Fibroblast of lung (primary cell): ENCODE measurements around the gene MARF1. TPM values are rescaled to one million over a fixed set of nuclear protein-coding genes. Genes with fewer than 3 reads are reported as not detected.

Experiments used
- DNase-seq, 2 donors: peaks; one replicate each; pipeline versions ENCODE4 v3.0.0 to v3.0.0-alpha.2; 2010; ENCODE audit warnings: low read depth in 2 of 2
- H2AFZ ChIP-seq: 2 replicates; pipeline ENCODE4 v1.5.1; 2012; ENCODE audit warnings: low read length, control low read depth, inconsistent platforms
- H3K27ac ChIP-seq: 2 replicates; pipeline ENCODE4 v1.5.1; 2011; ENCODE audit warnings: low read length, control low read depth; ENCODE audit not compliant: insufficient read depth
- H3K27me3 ChIP-seq: 2 replicates; pipeline ENCODE4 v1.5.1; 2011; ENCODE audit warnings: mild to moderate bottlenecking, low read length; ENCODE audit not compliant: control insufficient read depth, insufficient read depth
- H3K36me3 ChIP-seq: 2 replicates; pipeline ENCODE4 v1.5.1; 2011; ENCODE audit warnings: low read length; ENCODE audit not compliant: control insufficient read depth, insufficient read depth
- H3K4me1 ChIP-seq: 2 replicates; pipeline ENCODE4 v1.5.1; 2011; ENCODE audit warnings: low read length; ENCODE audit not compliant: control insufficient read depth, insufficient read depth; ENCODE audit errors: extremely low read depth
- H3K4me2 ChIP-seq: 2 replicates; pipeline ENCODE4 v1.5.1; 2011; ENCODE audit warnings: low read length, control low read depth; ENCODE audit not compliant: insufficient read depth; ENCODE audit errors: extremely low read depth
- H3K4me3 ChIP-seq, 4 experiments: fragments of 200-600 bp in 1 of 4; sonication (generic) in 1 of 4; replicated peaks in 1 of 4; 2 replicates each; pipeline ENCODE4 v1.5.1; 2011 to 2016; ENCODE audit warnings: low read length in 4 of 4, low read depth in 3 of 4, mild to moderate bottlenecking in 3 of 4, control low read depth in 2 of 4, inconsistent platforms in 1 of 4, mixed read lengths in 1 of 4; ENCODE audit not compliant: insufficient read depth in 1 of 4; ENCODE audit errors: control extremely low read depth in 1 of 4
- H3K79me2 ChIP-seq: 2 replicates; pipeline ENCODE4 v1.5.1; 2012; ENCODE audit warnings: mild to moderate bottlenecking, low read length, inconsistent platforms; ENCODE audit not compliant: control insufficient read depth, insufficient read depth
- H3K9ac ChIP-seq: 2 replicates; pipeline ENCODE4 v1.5.1; 2011; ENCODE audit warnings: mild to moderate bottlenecking, low read length, control low read depth; ENCODE audit not compliant: insufficient read depth
- H3K9me3 ChIP-seq: 2 replicates; pipeline ENCODE4 v1.5.1; 2012; ENCODE audit warnings: low read depth, low read length; ENCODE audit not compliant: control insufficient read depth, insufficient read depth
- H4K20me1 ChIP-seq: 2 replicates; pipeline ENCODE4 v1.5.1; 2011; ENCODE audit warnings: low read length; ENCODE audit not compliant: control insufficient read depth, insufficient read depth; ENCODE audit errors: extremely low read depth
- EZH2 ChIP-seq: IDR thresholded peaks from 2 replicates; pipeline ENCODE4 v1.5.1; 2012; ENCODE audit warnings: low read length, control low read depth, mild to moderate bottlenecking; ENCODE audit errors: missing control alignments
- polyA plus RNA-seq, 2 donors: library from polyadenylated mRNA; depleted of rRNA in 1 of 2; stranded (reverse) in 1 of 2; unstranded in 1 of 2; fragments of >200 nt; gene quantifications; 2 replicates each; pipeline ENCODE4 v1.2.1, GENCODE V29; 2011 to 2012; ENCODE audit warnings: missing spikeins in 1 of 2
- total RNA-seq: library from RNA; depleted of rRNA; stranded (reverse); fragments of >200 nt; gene quantifications from 2 replicates; pipeline ENCODE4 v1.2.1, GENCODE V29; 2014
- TF ChIP-seq, protein P1 (sequence below), 2 donors: IDR thresholded peaks in 1 of 2; conservative IDR thresholded peaks in 1 of 2; 1 replicate in 1 of 2; 2 replicates in 1 of 2; pipeline ENCODE4 v1.5.1; 2011 to 2012; ENCODE audit warnings: low read length in 2 of 2, control low read depth in 1 of 2, inconsistent platforms in 1 of 2, low read depth in 1 of 2, mild to moderate bottlenecking in 1 of 2

Gene MARF1
- total and polyA plus RNA-seq, 2 donors (not counting 1 experiment from before 2014, with no cell fraction given), result 14.6 to 18.8 TPM

DNA sequence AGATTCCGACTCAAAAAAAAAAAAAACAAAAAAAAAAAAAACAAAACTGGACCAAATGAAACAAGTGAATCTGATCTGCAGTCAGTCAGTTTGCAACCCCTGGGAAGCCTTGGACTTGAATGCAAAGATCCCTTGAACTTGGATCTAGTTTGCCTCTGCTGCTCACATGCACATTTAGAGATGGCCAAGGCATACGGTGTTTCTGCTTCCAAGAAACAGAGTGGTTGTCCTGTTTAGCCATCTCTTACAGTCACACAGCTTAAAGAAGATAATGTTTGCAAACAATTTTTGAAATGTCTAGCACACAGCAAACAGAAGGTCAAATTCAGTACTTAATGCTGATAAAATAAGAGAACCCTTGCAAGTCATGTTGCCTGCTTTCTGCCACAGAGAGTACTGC is 11.6 kb upstream of the MARF1 start:
- Histone ChIP-seq H4K20me1 (no peaks in the 10 kb centered on the region), H3K4me1 (peaks cover 13% of the 10 kb centered on the region), H2AFZ (no peak overlapping the region), H3K9me3 (no peaks in the 10 kb centered on the region), H3K27ac (no peak overlapping the region), H3K36me3 (no peaks in the 10 kb centered on the region), H3K4me2 (no peak overlapping the region), H3K27me3 (no peaks in the 10 kb centered on the region), H3K79me2 (peaks cover 57% of the 10 kb centered on the region), H3K9ac (no peak overlapping the region), H3K4me3 (no peak overlapping the region)
- no peak for TF ChIP-seq EZH2
- TF ChIP-seq, protein P1, sequence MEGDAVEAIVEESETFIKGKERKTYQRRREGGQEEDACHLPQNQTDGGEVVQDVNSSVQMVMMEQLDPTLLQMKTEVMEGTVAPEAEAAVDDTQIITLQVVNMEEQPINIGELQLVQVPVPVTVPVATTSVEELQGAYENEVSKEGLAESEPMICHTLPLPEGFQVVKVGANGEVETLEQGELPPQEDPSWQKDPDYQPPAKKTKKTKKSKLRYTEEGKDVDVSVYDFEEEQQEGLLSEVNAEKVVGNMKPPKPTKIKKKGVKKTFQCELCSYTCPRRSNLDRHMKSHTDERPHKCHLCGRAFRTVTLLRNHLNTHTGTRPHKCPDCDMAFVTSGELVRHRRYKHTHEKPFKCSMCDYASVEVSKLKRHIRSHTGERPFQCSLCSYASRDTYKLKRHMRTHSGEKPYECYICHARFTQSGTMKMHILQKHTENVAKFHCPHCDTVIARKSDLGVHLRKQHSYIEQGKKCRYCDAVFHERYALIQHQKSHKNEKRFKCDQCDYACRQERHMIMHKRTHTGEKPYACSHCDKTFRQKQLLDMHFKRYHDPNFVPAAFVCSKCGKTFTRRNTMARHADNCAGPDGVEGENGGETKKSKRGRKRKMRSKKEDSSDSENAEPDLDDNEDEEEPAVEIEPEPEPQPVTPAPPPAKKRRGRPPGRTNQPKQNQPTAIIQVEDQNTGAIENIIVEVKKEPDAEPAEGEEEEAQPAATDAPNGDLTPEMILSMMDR (conservative IDR thresholded peaks at IDR 0.05 in 1 of 2, IDR thresholded peaks at IDR 0.05 in 1 of 2; ENCODE audit: low read depth in 1 of 2, low read length in 2 of 2), result no peak
- no peak for DNase-seq

DNA sequence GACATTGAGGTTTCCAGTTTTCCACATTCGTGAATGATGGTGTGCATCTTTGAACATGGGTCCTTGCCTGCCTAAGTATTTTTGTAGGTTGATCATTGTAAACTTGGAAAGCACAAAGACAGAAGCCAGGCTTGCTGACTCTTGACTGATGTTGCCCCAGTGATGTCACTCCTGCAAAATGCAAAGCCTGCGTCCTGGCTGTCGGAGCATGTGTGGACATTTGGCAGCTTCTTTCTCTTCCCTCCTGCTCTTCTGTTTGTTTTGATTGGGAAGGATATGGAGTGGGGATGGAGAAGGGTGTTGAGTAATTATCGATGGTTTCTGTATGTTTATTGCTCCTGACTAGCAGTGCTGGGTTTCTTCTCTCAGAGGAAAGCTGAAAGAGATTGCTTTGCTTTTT is 10.3 kb upstream of the MARF1 start:
- H3K27me3 ChIP-seq, result no peaks in the 10 kb centered on the region
- H3K4me3 ChIP-seq, result no peak overlapping the region
- H3K79me2 ChIP-seq, result peaks cover 50% of the 10 kb centered on the region
- no peaks in the 10 kb centered on the region for H3K36me3 ChIP-seq
- TF ChIP-seq, protein P1 (conservative IDR thresholded peaks at IDR 0.05 in 1 of 2, IDR thresholded peaks at IDR 0.05 in 1 of 2; ENCODE audit: low read depth in 1 of 2, low read length in 2 of 2), result no peak
- TF ChIP-seq EZH2, result no peak
- H3K4me1 ChIP-seq, result peaks cover 14% of the 10 kb centered on the region
- no peaks in the 10 kb centered on the region for H4K20me1 ChIP-seq
- H3K9me3 ChIP-seq, result no peaks in the 10 kb centered on the region
- peak; percentile 92 to 99 for DNase-seq
- no peak overlapping the region for H3K27ac ChIP-seq
- H2AFZ ChIP-seq, result no peak overlapping the region
- H3K9ac ChIP-seq, result no peak overlapping the region
- peak overlapping the region; percentile 26 for H3K4me2 ChIP-seq

DNA sequence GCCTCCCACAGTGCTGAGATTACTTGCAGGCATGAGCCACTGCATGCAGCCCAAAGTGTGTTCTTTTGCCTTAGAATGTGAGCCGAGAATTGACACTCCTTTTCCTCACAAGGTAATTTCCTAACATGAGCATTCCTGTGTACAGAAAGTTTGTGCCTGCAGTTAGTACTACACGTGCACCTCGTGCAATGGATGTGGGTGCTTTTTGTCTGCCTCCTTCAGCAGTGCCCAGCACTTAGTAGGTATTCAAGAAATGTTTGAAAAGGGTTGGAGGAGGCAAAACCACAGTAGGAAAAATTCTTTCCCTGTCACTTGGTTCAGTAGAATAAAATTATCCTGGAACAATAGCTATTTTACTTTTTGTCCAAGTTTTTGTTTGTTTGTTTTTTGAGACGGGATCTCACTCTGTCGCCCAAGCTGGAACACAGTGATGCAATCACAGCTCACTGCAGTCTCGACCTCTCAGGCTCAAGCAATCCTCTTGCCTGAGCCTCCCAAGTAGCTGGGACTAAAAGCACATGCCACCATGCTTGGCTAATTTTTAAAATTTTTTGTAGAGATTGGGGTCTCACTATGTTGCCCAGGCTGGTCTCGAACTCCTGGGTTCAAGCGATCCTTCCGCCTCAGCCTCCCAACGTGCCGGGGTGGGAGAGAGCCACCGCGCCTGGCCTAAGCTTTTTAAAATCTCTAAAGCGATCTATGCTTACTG is 9.5 kb upstream of the MARF1 start:
- Histone ChIP-seq H3K79me2 (peaks cover 44% of the 10 kb centered on the region), H3K4me3 (no peak overlapping the region), H3K9me3 (no peaks in the 10 kb centered on the region), H3K9ac (no peak overlapping the region), H3K27ac (no peak overlapping the region), H3K36me3 (no peaks in the 10 kb centered on the region), H4K20me1 (no peaks in the 10 kb centered on the region), H2AFZ (no peak overlapping the region), H3K27me3 (no peaks in the 10 kb centered on the region), H3K4me2 (no peak overlapping the region), H3K4me1 (peaks cover 14% of the 10 kb centered on the region)
- TF ChIP-seq, protein P1 (conservative IDR thresholded peaks at IDR 0.05 in 1 of 2, IDR thresholded peaks at IDR 0.05 in 1 of 2; ENCODE audit: low read depth in 1 of 2, low read length in 2 of 2), result no peak
- TF ChIP-seq EZH2, result no peak
- peak in 1 of 2 donors; percentile 41 for DNase-seq
